SK-N-SH (cell line): ENCODE results near the gene BEND5. TPM values are rescaled to one million over a fixed set of nuclear protein-coding genes. Genes with fewer than 3 reads are reported as not detected.

Experiments
- CTCF ChIA-PET: fragments of 300-600, 350-600 bp; formaldehyde crosslinking; extraction: SDS; loops from one replicate; lab custom pipeline; 2021; lab: Yijun Ruan, JAX
- POLR2A ChIA-PET: fragments of 350-600 bp; sonication (Branson Sonifier 250); formaldehyde crosslinking; extraction: SDS; loops from one replicate; lab custom pipeline; 2020; ENCODE audit warnings: antibody characterized with exemption, inconsistent platforms; lab: Yijun Ruan, JAX
- DNase-seq: peaks from one replicate; pipeline ENCODE4 v3.0.0; 2012
- H2AFZ ChIP-seq: fragments of 200-600 bp; sonication (generic); 2 replicates; pipeline ENCODE4 v1.8.1; 2016; ENCODE audit warnings: antibody characterized with exemption, mild to moderate bottlenecking, low read depth
- H3F3A ChIP-seq: fragments of 200-600 bp; sonication (generic); replicated peaks from 2 replicates; pipeline ENCODE3; 2016; ENCODE audit warnings: antibody characterized with exemption, mild to moderate bottlenecking; ENCODE audit not compliant: insufficient read depth
- H3K27ac ChIP-seq, 2 experiments: fragments of 200-500 bp in 1 of 2; fragments of 200-600 bp in 1 of 2; sonication (Bioruptor generic) in 1 of 2; sonication (generic), shearing (Covaris generic) in 1 of 2; 2 replicates each; pipeline versions ENCODE4 v1.5.1 to v1.6.1; 2014 to 2016; ENCODE audit warnings: low read depth in 2 of 2, inconsistent platforms in 1 of 2, low read length in 1 of 2, mild to moderate bottlenecking in 1 of 2, mixed read lengths in 1 of 2
- H3K27me3 ChIP-seq: fragments of 200-600 bp; sonication (generic), shearing (Covaris generic); 2 replicates; pipeline ENCODE4 v1.6.1; 2016; ENCODE audit warnings: mixed run types; ENCODE audit not compliant: insufficient read depth
- H3K36me3 ChIP-seq, 2 experiments: fragments of 200-500 bp in 1 of 2; fragments of 200-600 bp in 1 of 2; sonication (Bioruptor generic) in 1 of 2; sonication (generic) in 1 of 2; replicated peaks in 1 of 2; 2 replicates each; pipeline versions ENCODE3 to v1.5.1; 2014 to 2016; ENCODE audit warnings: low read length in 1 of 2, mild to moderate bottlenecking in 1 of 2; ENCODE audit not compliant: insufficient read depth in 2 of 2, control insufficient read depth in 1 of 2
- H3K4me1 ChIP-seq, 2 experiments: fragments of 200-500 bp in 1 of 2; fragments of 200-600 bp in 1 of 2; sonication (Bioruptor generic) in 1 of 2; sonication (generic), shearing (Covaris generic) in 1 of 2; 2 replicates each; pipeline versions ENCODE4 v1.5.1 to v1.6.1; 2014 to 2016; ENCODE audit warnings: low read depth in 1 of 2, low read length in 1 of 2, mixed run types in 1 of 2; ENCODE audit not compliant: insufficient read depth in 2 of 2, control insufficient read depth in 1 of 2
- H3K4me2 ChIP-seq: fragments of 200-600 bp; sonication (generic), shearing (Covaris generic); 2 replicates; pipeline ENCODE4 v1.6.1; 2017; ENCODE audit warnings: mixed run types
- H3K4me3 ChIP-seq, 2 experiments: fragments of 200-500 bp in 1 of 2; fragments of 200-600 bp in 1 of 2; sonication (Bioruptor generic) in 1 of 2; sonication (generic), shearing (Covaris generic) in 1 of 2; 2 replicates each; pipeline versions ENCODE4 v1.5.1 to v1.8.1; 2014 to 2016; ENCODE audit warnings: low read depth in 2 of 2, inconsistent platforms in 1 of 2, low read length in 1 of 2, mild to moderate bottlenecking in 1 of 2, mixed read lengths in 1 of 2, moderate library complexity in 1 of 2
- H3K79me2 ChIP-seq: fragments of 200-600 bp; sonication (generic); 2 replicates; pipeline ENCODE4 v1.8.1; 2017; ENCODE audit warnings: mild to moderate bottlenecking; ENCODE audit not compliant: insufficient read depth
- H3K9ac ChIP-seq: fragments of 200-600 bp; sonication (generic); 2 replicates; pipeline ENCODE4 v1.6.1; 2017; ENCODE audit warnings: mixed run types
- H3K9me2 ChIP-seq: fragments of 200-600 bp; sonication (generic); 2 replicates; pipeline ENCODE4 v1.6.1; 2017; ENCODE audit warnings: mixed run types
- H3K9me3 ChIP-seq: fragments of 200-600 bp; sonication (generic); 2 replicates; pipeline ENCODE4 v1.6.1; 2017; ENCODE audit warnings: mixed run types, mild to moderate bottlenecking, moderate library complexity
- H4K20me1 ChIP-seq: fragments of 200-600 bp; sonication (generic); 2 replicates; pipeline ENCODE4 v1.6.1; 2017; ENCODE audit warnings: mild to moderate bottlenecking, mixed run types; ENCODE audit not compliant: insufficient read depth
- CHD2 ChIP-seq: fragments of 150-350 bp; IDR thresholded peaks from 2 replicates; pipeline ENCODE4 v1.6.1; 2018; ENCODE audit warnings: low read length; ENCODE audit not compliant: partially characterized antibody
- ELF1 ChIP-seq: IDR thresholded peaks from 2 replicates; pipeline ENCODE4 v1.4.0; 2012
- EP300 ChIP-seq, 2 experiments: IDR thresholded peaks; 2 replicates each; pipeline versions ENCODE4 v1.4.0 to v1.6.1; 2012; ENCODE audit warnings: borderline replicate concordance in 1 of 2, low read depth in 1 of 2, low read length in 1 of 2
- FOSL2 ChIP-seq: IDR thresholded peaks from 2 replicates; pipeline ENCODE4 v1.4.0; 2012; ENCODE audit warnings: low read depth, mild to moderate bottlenecking, moderate library complexity, borderline replicate concordance
- GABPA ChIP-seq: IDR thresholded peaks from 2 replicates; pipeline ENCODE4 v1.4.0; 2012; ENCODE audit warnings: low read depth, mild to moderate bottlenecking
- JUND ChIP-seq: IDR thresholded peaks from 2 replicates; pipeline ENCODE4 v1.4.0; 2012
- MAX ChIP-seq: IDR thresholded peaks from 2 replicates; pipeline ENCODE4 v1.4.0; 2012; ENCODE audit warnings: low read depth
- MEF2A ChIP-seq: IDR thresholded peaks from 2 replicates; pipeline ENCODE4 v1.4.0; 2012; ENCODE audit warnings: low read depth, borderline replicate concordance
- NFIC ChIP-seq: IDR thresholded peaks from 2 replicates; pipeline ENCODE4 v1.4.0; 2012; ENCODE audit warnings: borderline replicate concordance
- PBX3 ChIP-seq: IDR thresholded peaks from 2 replicates; pipeline ENCODE4; 2012
- POLR2AphosphoS5 ChIP-seq: IDR thresholded peaks from 2 replicates; pipeline ENCODE4 v1.6.1; 2012; ENCODE audit warnings: low read depth, low read length
- RCOR1 ChIP-seq: fragments of 150-350 bp; IDR thresholded peaks from 2 replicates; pipeline ENCODE4 v1.6.1; 2017; ENCODE audit warnings: antibody characterized with exemption, low read length
- REST ChIP-seq: IDR thresholded peaks from 2 replicates; pipeline ENCODE4 v1.6.1; 2012; ENCODE audit warnings: mild to moderate bottlenecking, low read depth, low read length, moderate library complexity
- RXRA ChIP-seq: IDR thresholded peaks from 2 replicates; pipeline ENCODE4 v1.4.0; 2012; ENCODE audit warnings: low read depth, mild to moderate bottlenecking, borderline replicate concordance
- SIN3A ChIP-seq: IDR thresholded peaks from 2 replicates; pipeline ENCODE4 v1.6.1; 2012; ENCODE audit warnings: low read depth, mild to moderate bottlenecking, low read length, moderate library complexity, borderline replicate concordance
- TAF1 ChIP-seq: IDR thresholded peaks from 2 replicates; pipeline ENCODE4 v1.6.1; 2012; ENCODE audit warnings: low read depth, mild to moderate bottlenecking, low read length, moderate library complexity, borderline replicate concordance
- TEAD4 ChIP-seq: IDR thresholded peaks from 2 replicates; pipeline ENCODE4 v1.4.0; 2012; ENCODE audit warnings: mild to moderate bottlenecking, borderline replicate concordance; ENCODE audit not compliant: insufficient read depth
- YY1 ChIP-seq: IDR thresholded peaks from 2 replicates; pipeline ENCODE4 v1.4.0; 2012; ENCODE audit warnings: low read depth, mild to moderate bottlenecking
- ZBTB33 ChIP-seq: IDR thresholded peaks from 2 replicates; pipeline ENCODE4 v1.4.0; 2012; ENCODE audit warnings: low read depth, borderline replicate concordance
- WGBS: methylation state at CpG from one replicate; pipeline ENCODE4 v1.1.6; 2017; ENCODE audit warnings: low lambda C conversion rate; 5-methylcytosine and 5-hydroxymethylcytosine counted together
- polyA plus RNA-seq, 3 experiments: library from polyadenylated mRNA; depleted of rRNA; stranded (reverse); fragments of >200 nt; gene quantifications; 2 replicates each; pipeline ENCODE4 v1.2.3, GENCODE V29; 2012
- TF ChIP-seq, protein P1 (sequence below): fragments of 150-350 bp; IDR thresholded peaks from 2 replicates; pipeline ENCODE4 v1.6.1; 2016; ENCODE audit warnings: mild to moderate bottlenecking, low read depth, low read length

BEND5 gene
- 4.3 and 5.6 TPM in 2 replicates for polyA plus RNA-seq (2012; rRNA removed)
- polyA plus RNA-seq (2012; cell fraction: cytosol; rRNA removed), result 5.8 and 6.3 TPM in 2 replicates
- 3.2 and 4.1 TPM in 2 replicates for polyA plus RNA-seq (2012; cell fraction: nucleus; rRNA removed)

DNA sequence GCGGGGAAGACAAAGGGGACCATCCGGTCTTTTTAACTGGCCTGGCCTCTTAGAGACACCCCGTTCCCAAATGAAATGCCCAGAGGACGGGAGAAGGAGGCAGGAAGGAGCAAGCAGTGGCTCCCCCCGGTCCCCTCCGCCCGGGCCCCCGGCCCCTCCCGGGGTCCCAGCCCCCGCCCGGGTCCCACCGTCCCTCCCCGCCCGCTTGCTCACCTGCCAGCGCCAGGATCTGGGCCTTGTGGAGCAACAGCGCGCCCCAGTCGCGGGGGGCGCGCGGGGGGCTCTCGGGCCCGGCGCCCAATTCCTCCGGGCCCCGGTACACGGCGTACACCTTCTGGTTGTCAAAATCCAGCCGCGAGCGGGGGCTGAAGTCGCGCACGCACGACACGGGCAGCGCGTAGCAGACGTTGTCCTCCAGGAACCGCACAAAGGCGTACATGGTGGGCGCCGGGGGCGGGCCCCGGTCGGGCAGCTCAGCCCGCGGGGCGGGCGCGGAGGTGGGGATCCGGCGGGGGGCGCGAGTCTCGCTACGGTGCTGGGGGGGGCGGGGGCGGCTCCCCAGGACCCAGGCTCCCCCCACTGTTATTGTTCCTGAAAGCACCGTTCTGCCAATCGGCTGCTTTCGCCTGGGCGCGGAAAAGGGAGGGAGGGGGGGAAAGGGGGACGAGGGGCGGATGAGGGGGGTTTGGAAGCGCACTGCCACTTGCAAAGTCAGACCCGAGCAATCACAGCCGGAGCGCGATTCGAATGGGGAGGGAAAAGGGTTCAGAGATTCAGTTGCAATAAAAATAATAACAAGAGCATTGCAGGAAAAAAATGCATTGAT lies at the start of gene BEND5:
Gene BEND5, minus strand, starts transcription at position 499 of the 826 bp plus-strand sequence. Its CDS starts 60 bp downstream, at position 439.
- Histone ChIP-seq H3K4me2 (peak within 1 kb of the TSS; percentile 89), H3K9me3 (no peaks in the 10 kb centered on the region), H3K27me3 (no peaks in the 10 kb centered on the region), H3K9me2 (no peaks in the 10 kb centered on the region), H3K36me3 (peaks cover 0 to 21% of the 10 kb centered on the region in 2 experiments), H3K79me2 (no peaks in the 10 kb centered on the region)
- WGBS, result 5% methylated on average over 17 of the region's 73 CpGs
- POLR2A ChIA-PET, result interaction anchor here (0.8 to 1.3 kb wide), 2 partner anchors 99 to 122 kb away, joined by 3 to 4 read pairs; no protein-coding TSS in a partner anchor
- no peak for TF ChIP-seq MEF2A
- TF ChIP-seq JUND, result no peak
- TF ChIP-seq ELF1, result peak; percentile 9; the same call in 1 of the 2 replicates
- TF ChIP-seq ZBTB33, result no peak
- TF ChIP-seq TAF1, result no peak
- TF ChIP-seq TEAD4, result no peak
- TF ChIP-seq PBX3, result no peak
- TF ChIP-seq CHD2, result peak; percentile 47
- TF ChIP-seq, protein P1, sequence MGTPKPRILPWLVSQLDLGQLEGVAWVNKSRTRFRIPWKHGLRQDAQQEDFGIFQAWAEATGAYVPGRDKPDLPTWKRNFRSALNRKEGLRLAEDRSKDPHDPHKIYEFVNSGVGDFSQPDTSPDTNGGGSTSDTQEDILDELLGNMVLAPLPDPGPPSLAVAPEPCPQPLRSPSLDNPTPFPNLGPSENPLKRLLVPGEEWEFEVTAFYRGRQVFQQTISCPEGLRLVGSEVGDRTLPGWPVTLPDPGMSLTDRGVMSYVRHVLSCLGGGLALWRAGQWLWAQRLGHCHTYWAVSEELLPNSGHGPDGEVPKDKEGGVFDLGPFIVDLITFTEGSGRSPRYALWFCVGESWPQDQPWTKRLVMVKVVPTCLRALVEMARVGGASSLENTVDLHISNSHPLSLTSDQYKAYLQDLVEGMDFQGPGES, result no peak
- peak; percentile 38; the same call in 1 of the 2 replicates for TF ChIP-seq MAX
- TF ChIP-seq YY1, result peak; percentile 39; the same call in 1 of the 2 replicates
- TF ChIP-seq RXRA, result no peak
- TF ChIP-seq REST, result no peak
- TF ChIP-seq FOSL2, result no peak
- no peak for TF ChIP-seq EP300 (IDR thresholded peaks at IDR 0.05; ENCODE audit: borderline replicate concordance in 1 of 2, low read depth in 1 of 2, low read length in 1 of 2)
- no peak for TF ChIP-seq NFIC
- TF ChIP-seq GABPA, result no peak
- TF ChIP-seq RCOR1, result no peak
- no peak for TF ChIP-seq POLR2AphosphoS5
- peak; percentile 20; the same call in 1 of the 2 replicates for TF ChIP-seq SIN3A
- TF ChIP-seq, all 33 proteins: peak for 5
- Histone ChIP-seq H3K9ac (peak within 1 kb of the TSS; percentile 80), H2AFZ (peak within 1 kb of the TSS; percentile 98), H3F3A (no peaks in the 10 kb centered on the region), H4K20me1 (no peaks in the 10 kb centered on the region), H3K4me3 (peak within 1 kb of the TSS; percentile 69 to 85), H3K4me1 (peaks cover 4 to 14% of the 10 kb centered on the region in 2 experiments; a peak in 1 of 4 replicates), H3K27ac (peak within 1 kb of the TSS in 1 of 2 experiments; percentile 86; a peak in 2 of 4 replicates)
- DNase-seq, result peak; percentile 94
- CTCF ChIA-PET, result interaction anchor here (0.5 to 1.2 kb wide), 6 partner anchors 21 to 885 kb away, joined by 3 to 5 read pairs (median 3); no protein-coding TSS in a partner anchor
